ENCODE data around the gene CCM2L.

CCM2L gene

GRCh38 chr20:32037929-32038328 is 27.7 kb downstream of the CCM2L start:
- Histone ChIP-seq H2AFZ (ENCODE audit: low read depth, low read length) (no peak overlapping the region), H3K9me3 (ENCODE audit: low read length) (no peaks in the 10 kb centered on the region), H3K4me1 (ENCODE audit: insufficient read depth, low read length) (no peaks in the 10 kb centered on the region), H3K36me3 (ENCODE audit: insufficient read depth, low read length) (no peaks in the 10 kb centered on the region), H3K4me3 (ENCODE audit: low read length) (no peak overlapping the region), H3K27me3 (ENCODE audit: insufficient read depth, low read length) (peaks cover 22% of the 10 kb centered on the region)

GRCh38 chr20:32040142-32040953 is 30.1 kb downstream of the CCM2L start:
- no peak overlapping the region for H3K4me3 ChIP-seq (ENCODE audit: low read length)
- H2AFZ ChIP-seq (ENCODE audit: low read depth, low read length), result no peak overlapping the region
- peaks cover 3% of the 10 kb centered on the region for H3K27me3 ChIP-seq (ENCODE audit: insufficient read depth, low read length)
- no peaks in the 10 kb centered on the region for H3K9me3 ChIP-seq (ENCODE audit: low read length)
- H3K36me3 ChIP-seq (ENCODE audit: insufficient read depth, low read length), result no peaks in the 10 kb centered on the region
- H3K4me1 ChIP-seq (ENCODE audit: insufficient read depth, low read length), result no peaks in the 10 kb centered on the region

- Histone ChIP-seq H3K27me3 (ENCODE audit: insufficient read depth, low read length) (peaks cover 16% of the 10 kb centered on the region), H3K4me1 (ENCODE audit: insufficient read depth, low read length) (no peaks in the 10 kb centered on the region), H3K9me3 (ENCODE audit: low read length) (peaks cover 3% of the 10 kb centered on the region), H3K4me3 (ENCODE audit: low read length) (no peak overlapping the region), H3K36me3 (ENCODE audit: insufficient read depth, low read length) (no peaks in the 10 kb centered on the region), H2AFZ (ENCODE audit: low read depth, low read length) (no peak overlapping the region)
Measured at GRCh38 chr20:32045999-32046398, 35.8 kb downstream of the CCM2L start.

- H2AFZ ChIP-seq (ENCODE audit: low read depth, low read length), result no peak overlapping the region
- H3K9me3 ChIP-seq (ENCODE audit: low read length), result peaks cover 12% of the 10 kb centered on the region
- H3K27me3 ChIP-seq (ENCODE audit: insufficient read depth, low read length), result peaks cover 39% of the 10 kb centered on the region
- H3K4me3 ChIP-seq (ENCODE audit: low read length), result no peak overlapping the region
- no peaks in the 10 kb centered on the region for H3K36me3 ChIP-seq (ENCODE audit: insufficient read depth, low read length)
- H3K4me1 ChIP-seq (ENCODE audit: insufficient read depth, low read length), result no peaks in the 10 kb centered on the region
Measured at GRCh38 chr20:32050324-32050841, 40.1 kb downstream of the CCM2L start.

DNA sequence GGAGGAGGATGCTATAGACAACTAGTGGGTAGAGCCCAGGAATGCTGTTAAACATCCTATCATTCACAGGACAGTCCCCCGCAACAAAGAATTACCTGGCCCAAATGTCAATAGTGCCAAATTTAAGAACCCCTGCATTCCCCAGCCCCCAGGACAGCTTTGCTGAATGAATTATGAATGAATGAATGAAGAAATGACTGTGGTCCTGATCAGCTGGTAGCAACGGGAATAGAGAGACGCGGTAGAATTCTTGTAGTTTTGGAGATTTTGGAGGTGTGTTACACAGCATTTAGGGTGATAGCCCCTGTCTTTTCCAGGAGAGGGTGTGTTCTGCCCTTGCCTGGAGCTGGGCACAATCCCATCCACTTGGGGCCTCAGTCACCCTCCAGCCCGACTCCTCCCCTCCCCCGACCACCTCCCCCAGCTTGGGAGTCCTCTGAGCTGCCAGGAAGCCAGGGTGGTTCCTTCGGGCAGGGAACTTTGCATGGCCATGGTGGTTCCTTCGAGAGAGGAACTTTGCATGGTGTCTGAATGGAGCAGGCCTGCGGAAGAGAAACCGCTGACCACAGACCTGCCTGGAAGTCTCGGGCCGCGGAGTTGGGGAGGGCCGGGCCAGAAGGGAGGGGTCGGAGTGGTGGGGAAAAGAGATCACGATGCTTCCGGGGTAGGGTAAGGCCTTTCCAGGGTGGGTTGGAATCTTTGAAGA is 40.8 kb downstream of the CCM2L start:
- Histone ChIP-seq H3K27me3 (ENCODE audit: insufficient read depth, low read length) (peaks cover 39% of the 10 kb centered on the region), H3K4me3 (ENCODE audit: low read length) (no peak overlapping the region), H3K4me1 (ENCODE audit: insufficient read depth, low read length) (no peaks in the 10 kb centered on the region), H3K9me3 (ENCODE audit: low read length) (peaks cover 12% of the 10 kb centered on the region), H3K36me3 (ENCODE audit: insufficient read depth, low read length) (no peaks in the 10 kb centered on the region), H2AFZ (ENCODE audit: low read depth, low read length) (no peak overlapping the region)

DNA sequence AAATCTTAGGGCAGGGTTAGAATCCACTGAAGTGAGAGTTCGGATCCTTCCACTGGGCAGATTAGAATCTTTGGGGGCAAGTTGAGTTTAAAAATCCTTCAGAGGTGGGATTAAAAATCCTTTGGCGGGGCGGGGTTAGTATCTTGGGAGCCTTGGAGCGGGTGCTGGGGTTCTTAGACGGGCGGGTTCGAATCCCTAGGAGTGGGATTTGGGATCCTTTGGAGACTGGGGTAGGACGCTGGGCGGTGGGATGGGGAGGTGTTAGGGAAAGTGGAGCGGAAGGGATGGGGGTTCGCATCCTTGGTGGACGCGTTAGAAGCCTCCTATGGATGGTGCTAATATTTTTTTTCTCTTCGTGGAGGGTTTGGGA is 41.5 kb downstream of the CCM2L start:
- H3K4me1 ChIP-seq (ENCODE audit: insufficient read depth, low read length), result no peaks in the 10 kb centered on the region
- H3K9me3 ChIP-seq (ENCODE audit: low read length), result peaks cover 12% of the 10 kb centered on the region
- peaks cover 39% of the 10 kb centered on the region for H3K27me3 ChIP-seq (ENCODE audit: insufficient read depth, low read length)
- H3K36me3 ChIP-seq (ENCODE audit: insufficient read depth, low read length), result no peaks in the 10 kb centered on the region
- no peak overlapping the region for H2AFZ ChIP-seq (ENCODE audit: low read depth, low read length)
- no peak overlapping the region for H3K4me3 ChIP-seq (ENCODE audit: low read length)

DNA sequence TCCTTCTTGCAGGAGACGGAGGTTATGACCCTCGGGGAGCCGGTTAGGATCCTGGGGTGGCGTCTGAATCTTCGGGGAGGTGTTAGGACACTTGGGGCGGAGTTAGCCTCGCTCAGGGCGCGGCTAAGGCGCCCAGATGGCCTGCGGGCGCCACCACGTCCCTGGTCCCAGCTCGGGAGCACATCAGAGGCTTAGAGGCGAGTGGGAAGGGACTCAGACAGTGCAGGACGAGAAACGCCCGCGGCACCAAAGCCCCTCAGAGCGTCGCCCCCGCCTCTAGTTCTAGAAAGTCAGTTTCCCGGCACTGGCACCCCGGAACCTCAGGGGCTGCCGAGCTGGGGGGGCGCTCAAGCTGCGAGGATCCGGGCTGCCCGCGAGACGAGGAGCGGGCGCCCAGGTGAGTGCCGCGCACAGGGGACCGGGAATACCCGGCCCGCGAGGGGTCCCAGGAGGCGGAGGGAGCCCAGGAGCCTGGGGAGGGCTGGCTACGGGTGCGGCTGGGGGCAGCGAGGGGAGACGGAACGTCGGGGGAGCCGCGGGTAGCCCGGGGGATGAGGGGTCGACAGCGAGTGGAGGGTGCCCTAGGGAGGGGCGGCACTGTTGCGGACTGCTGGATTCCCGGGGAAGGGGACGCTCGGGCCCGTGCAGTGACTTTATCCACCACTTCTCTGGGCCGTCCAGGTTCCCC is 42.0 kb downstream of the CCM2L start, which contains the start of gene HCK:
Gene HCK (plus strand): TSS at position 153 of the 688 bp plus-strand sequence.
- no peaks in the 10 kb centered on the region for H3K4me1 ChIP-seq (ENCODE audit: insufficient read depth, low read length)
- peaks cover 12% of the 10 kb centered on the region for H3K9me3 ChIP-seq (ENCODE audit: low read length)
- H3K36me3 ChIP-seq (ENCODE audit: insufficient read depth, low read length), result no peaks in the 10 kb centered on the region
- H2AFZ ChIP-seq (ENCODE audit: low read depth, low read length), result no peak within 1 kb of the TSS
- no peak within 1 kb of the TSS for H3K4me3 ChIP-seq (ENCODE audit: low read length)
- H3K27me3 ChIP-seq (ENCODE audit: insufficient read depth, low read length), result peaks cover 39% of the 10 kb centered on the region

DNA sequence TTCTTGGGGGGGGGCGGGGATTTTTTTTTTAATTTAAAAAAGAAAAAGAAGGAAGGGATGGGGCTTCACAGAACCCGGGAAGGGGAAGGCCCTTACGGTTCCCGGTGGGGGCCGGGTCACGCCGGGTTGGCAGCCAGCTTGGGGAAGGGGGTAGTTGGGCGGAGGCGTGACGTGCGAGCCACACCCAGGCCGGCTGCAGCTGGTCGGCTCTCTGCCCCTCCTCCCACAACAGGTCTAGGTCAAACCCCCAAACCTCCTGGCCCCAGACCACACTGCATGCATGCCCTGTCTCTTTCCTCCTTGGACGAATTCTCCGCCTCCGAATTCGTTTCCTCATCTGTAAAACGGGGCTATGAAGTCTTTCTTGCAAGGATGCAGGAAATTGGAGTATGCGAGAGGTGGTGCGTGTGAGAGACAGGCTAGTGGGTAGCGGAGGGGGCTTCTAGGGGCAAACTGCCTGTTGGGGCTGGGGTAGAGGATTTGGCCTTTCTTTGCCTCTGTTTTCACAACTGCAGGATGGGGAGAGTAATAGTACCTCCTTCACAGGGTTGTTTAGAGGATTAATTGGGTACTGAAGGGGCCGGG is 42.6 kb downstream of the CCM2L start:
- Histone ChIP-seq H3K4me3 (ENCODE audit: low read length) (no peak overlapping the region), H3K9me3 (ENCODE audit: low read length) (peaks cover 12% of the 10 kb centered on the region), H2AFZ (ENCODE audit: low read depth, low read length) (no peak overlapping the region), H3K36me3 (ENCODE audit: insufficient read depth, low read length) (no peaks in the 10 kb centered on the region), H3K4me1 (ENCODE audit: insufficient read depth, low read length) (no peaks in the 10 kb centered on the region), H3K27me3 (ENCODE audit: insufficient read depth, low read length) (peaks cover 39% of the 10 kb centered on the region)

DNA sequence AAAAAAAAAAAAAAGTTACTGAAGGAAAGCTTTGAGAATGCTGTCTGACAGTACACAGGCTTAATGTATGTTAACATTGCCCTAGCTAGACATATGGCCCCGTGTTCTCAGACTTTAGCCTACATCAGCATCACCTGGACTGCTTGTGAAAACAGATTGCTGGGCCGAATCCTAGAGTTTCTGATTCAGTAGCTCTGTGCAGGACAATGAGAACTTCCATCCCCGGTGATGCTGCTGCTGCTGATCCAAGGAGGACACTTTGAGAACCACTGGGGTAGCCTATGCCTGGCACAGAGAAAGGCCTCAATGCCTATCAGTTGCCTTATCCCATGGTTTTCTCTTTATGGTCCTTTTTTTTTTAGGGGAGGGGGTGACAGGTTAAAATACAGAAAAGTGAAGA is 43.4 kb downstream of the CCM2L start:
- peaks cover 39% of the 10 kb centered on the region for H3K27me3 ChIP-seq (ENCODE audit: insufficient read depth, low read length)
- H3K4me3 ChIP-seq (ENCODE audit: low read length), result no peak overlapping the region
- H3K4me1 ChIP-seq (ENCODE audit: insufficient read depth, low read length), result no peaks in the 10 kb centered on the region
- H2AFZ ChIP-seq (ENCODE audit: low read depth, low read length), result no peak overlapping the region
- peaks cover 12% of the 10 kb centered on the region for H3K9me3 ChIP-seq (ENCODE audit: low read length)
- no peaks in the 10 kb centered on the region for H3K36me3 ChIP-seq (ENCODE audit: insufficient read depth, low read length)

GRCh38 chr20:32056708-32057483 is 46.7 kb downstream of the CCM2L start:
- Histone ChIP-seq H3K4me1 (ENCODE audit: insufficient read depth, low read length) (no peaks in the 10 kb centered on the region), H3K36me3 (ENCODE audit: insufficient read depth, low read length) (no peaks in the 10 kb centered on the region), H3K27me3 (ENCODE audit: insufficient read depth, low read length) (peaks cover 23% of the 10 kb centered on the region), H2AFZ (ENCODE audit: low read depth, low read length) (no peak overlapping the region), H3K9me3 (ENCODE audit: low read length) (peaks cover under 1% of the 10 kb centered on the region), H3K4me3 (ENCODE audit: low read length) (no peak overlapping the region)

GRCh38 chr20:32057656-32058184 is 47.5 kb downstream of the CCM2L start:
- H3K4me3 ChIP-seq (ENCODE audit: low read length), result no peak overlapping the region
- H3K36me3 ChIP-seq (ENCODE audit: insufficient read depth, low read length), result no peaks in the 10 kb centered on the region
- H2AFZ ChIP-seq (ENCODE audit: low read depth, low read length), result no peak overlapping the region
- H3K27me3 ChIP-seq (ENCODE audit: insufficient read depth, low read length), result peaks cover 18% of the 10 kb centered on the region
- H3K4me1 ChIP-seq (ENCODE audit: insufficient read depth, low read length), result no peaks in the 10 kb centered on the region
- no peaks in the 10 kb centered on the region for H3K9me3 ChIP-seq (ENCODE audit: low read length)

DNA sequence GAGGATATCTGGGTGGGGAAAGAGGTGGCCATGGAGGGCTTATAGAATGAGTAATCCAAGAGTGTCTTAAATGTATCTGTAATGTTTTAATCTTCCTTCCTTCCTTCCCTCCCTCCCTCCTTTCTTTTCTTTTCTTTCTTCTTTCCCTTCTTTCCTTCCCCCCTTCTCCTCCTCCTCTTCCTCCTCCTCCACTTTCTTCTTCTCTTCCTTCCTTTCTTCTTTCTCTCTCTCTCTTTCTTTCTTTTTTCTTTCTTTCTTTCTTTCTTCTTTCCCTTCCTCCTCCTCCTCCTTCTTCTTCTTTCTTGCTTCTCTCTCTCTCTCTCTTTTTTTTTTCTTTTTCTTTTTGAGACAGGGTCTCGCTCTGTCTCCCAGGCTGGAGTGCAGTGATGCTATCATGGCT is 49.0 kb downstream of the CCM2L start:
- Histone ChIP-seq H3K9me3 (ENCODE audit: low read length) (no peaks in the 10 kb centered on the region), H3K36me3 (ENCODE audit: insufficient read depth, low read length) (no peaks in the 10 kb centered on the region), H3K4me1 (ENCODE audit: insufficient read depth, low read length) (no peaks in the 10 kb centered on the region), H3K27me3 (ENCODE audit: insufficient read depth, low read length) (peaks cover 10% of the 10 kb centered on the region), H3K4me3 (ENCODE audit: low read length) (no peak overlapping the region), H2AFZ (ENCODE audit: low read depth, low read length) (no peak overlapping the region)
